HG03571 (cell line): Measurements from ENCODE around the gene GABRB2.
"Not testable (repeated sequence)": the region's sequence is repeated elsewhere in the genome, so short reads cannot be mapped to it uniquely, and the experiment has no call there.

Experiments used
- ATAC-seq: cut with Tn5 transposase; IDR thresholded peaks from one replicate; pipeline ENCODE4 v1.9.1; 2021; ENCODE audit not compliant: unreplicated experiment

GABRB2 gene

DNA sequence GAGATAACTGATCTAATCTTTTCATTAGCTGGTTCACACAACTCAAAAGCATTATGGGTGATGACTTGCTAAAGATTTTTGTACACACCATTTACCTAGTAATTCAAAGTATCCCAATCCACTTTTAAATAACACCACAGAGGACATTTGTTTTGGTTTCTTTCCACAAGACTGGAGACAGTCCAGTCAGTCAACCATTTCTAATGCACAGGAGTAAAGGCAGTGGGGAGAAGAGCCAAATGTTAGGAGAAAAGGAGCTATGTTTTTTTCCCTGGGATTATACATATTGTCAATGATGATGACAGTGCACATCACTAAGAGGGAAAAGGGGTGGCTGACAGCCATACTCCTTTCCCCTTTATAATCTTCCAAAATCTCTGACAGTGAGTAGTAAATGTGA is 240.9 kb downstream of the GABRB2 start:
- no peak for ATAC-seq

DNA sequence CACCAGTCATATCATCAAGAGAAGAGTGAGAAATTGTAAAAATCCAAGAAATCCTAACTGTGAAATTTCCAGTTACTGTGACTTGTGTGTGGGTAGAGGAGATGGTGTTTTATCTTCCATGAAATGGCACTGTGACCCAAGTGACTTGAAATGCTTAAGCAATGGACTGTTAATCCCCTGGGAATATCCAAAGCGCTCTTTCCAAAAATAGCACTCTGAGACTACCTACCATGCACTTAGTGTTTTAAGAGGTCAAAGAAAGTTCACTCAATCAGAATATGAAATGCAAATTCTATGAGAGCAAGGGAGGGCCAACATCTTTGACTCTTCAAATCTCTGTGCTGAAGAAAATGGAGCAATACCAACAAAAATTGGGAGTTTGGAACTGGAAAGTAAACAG is 244.0 kb downstream of the GABRB2 start:
- no peak for ATAC-seq

DNA sequence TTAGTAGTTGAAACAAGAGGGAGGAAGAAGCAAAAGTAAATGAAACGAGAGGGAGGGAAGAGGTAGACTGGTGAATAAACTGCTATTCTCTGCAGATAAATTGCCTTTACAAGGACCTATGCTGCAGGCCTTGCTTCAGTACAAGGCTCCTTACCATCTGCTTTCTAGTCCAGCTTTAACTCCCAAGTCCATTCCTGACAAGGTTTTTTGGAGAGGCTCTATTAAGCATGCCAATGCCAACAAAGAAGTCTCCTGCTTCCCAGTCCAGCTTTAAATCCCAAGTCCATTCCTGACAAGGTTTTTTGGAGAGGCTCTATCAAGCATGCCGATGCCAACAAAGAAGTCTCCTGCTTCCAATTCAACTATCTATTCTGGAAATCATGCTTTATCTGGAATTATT is 244.9 kb downstream of the GABRB2 start:
- no peak for ATAC-seq

DNA sequence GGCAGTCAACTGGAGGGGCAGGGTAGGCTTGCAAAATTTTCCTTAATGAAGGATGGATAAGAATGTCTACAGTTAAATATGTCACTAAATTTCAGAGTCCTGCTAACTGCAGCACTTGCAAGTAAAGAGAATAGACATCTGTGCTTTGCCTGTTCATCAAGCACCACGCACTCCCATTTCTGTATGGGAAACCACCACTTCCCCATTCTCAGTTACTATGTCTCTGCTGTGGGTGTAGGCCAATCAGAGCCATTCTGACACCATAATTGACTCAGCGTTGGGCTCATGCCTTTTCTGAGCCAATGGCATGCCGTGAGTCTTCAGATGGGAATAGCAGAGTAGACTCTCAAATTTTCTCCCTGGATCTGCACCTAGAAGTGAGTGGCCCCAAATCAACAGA is 247.5 kb downstream of the GABRB2 start:
- peak; percentile 82 for ATAC-seq

DNA sequence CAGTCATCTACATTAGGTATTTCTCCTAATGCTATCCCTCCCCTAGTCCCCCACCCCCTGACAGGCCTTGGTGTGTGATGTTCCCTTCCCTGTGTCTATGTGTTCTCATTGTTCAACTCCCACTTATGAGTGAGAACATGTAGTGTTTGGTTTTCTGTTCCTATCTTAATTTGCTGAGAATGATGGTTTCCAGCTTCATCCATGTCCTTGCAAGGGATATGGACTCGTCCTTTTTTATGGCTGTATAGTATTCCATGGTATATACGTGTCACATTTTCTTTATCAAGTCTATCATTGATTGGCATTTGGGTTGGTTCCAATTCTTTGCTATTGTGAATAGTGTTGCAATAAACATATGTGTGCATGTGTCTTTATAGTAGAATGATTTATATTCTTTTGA is 249.1 kb downstream of the GABRB2 start:
- not testable (repeated sequence) for ATAC-seq

DNA sequence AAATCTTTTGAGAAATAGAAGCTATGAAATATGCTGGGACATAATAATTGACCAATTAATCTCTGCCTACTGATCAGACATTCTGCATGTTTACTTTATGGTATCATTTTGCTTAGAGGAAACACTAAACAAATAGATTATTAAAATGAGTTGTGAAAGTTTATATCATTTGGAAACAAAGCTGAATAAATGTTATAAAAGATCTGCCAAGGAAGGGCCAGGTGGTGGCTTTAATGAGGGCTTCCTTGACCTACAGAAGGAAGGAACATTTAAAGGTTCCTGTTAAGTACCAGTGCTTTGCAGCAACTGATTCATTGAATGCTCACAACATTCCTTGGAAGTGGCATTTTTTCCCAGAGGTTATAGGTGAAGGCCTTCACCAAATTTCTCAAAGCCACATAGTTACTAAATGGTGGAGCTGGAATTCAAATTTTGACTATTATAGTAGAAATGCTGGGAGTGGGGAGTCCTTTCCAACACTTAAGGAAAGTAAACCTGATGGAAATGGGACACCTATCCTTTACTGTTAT is 250.7 kb downstream of the GABRB2 start:
- ATAC-seq: no peak

DNA sequence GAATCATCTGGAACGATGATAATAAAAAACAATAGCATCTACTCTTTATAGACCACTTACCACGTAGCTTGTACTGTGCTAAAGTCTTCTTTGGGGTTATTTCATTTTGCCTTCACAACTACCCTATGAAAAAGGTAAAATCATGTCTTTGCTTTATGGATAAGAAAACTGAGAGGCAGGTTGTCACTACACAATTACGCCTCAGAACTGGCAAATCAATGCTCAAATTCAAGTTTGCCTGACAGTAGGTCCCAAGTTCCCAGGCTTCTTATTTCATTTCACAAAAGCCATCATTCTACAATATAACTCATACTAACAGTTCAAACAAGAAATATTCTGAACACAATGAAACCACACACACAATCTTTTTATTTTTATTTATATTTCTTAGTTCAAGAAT is 258.5 kb downstream of the GABRB2 start:
- no peak for ATAC-seq

DNA sequence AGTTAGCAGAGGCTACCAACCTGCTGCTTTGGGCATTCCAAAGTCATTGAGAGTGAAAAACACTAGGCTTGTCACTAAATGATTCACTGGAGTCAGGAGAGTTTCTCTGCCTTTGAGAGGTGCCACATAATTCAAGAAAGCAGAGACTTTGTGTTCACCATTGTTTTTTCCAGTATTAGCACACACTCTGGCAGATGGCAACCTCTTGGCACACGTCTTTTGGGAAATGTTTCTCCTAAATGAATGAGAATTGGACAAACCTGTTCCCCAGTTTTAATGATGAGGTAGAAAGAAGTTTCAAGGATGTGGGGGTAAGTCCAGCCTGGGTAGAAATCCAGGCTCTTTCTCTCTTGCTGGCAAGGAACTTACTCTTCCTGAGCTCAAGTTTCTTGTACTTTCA is 259.1 kb downstream of the GABRB2 start:
- ATAC-seq: no peak

DNA sequence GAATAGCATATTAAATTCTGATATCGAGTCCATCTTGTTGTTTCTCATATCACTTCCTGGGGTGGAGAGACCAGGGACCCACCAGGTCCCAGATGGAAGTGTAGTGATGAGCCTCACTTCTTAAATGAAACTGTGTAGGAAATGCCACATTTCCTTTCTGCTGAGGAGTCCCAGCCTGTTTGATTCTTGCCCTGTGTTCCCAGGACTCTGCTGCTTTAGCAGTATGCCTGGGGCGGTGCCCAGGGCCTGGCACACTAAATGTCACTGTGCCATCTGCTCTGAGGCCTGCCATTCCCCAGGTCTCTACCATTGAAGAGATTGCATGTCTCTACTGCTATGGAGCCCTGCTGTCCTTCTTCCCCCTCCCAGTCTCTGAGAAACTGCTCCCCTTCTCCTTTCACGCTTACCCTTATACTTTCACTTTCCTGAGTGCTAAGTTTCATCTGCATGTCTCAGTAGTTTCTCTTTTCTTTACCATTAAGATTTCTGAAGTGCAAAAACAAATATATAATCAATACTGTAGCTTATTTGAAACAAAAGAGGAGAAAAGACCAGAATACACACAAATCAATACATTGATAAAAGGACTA is 260.4 kb downstream of the GABRB2 start:
- ATAC-seq: peak; percentile 99

DNA sequence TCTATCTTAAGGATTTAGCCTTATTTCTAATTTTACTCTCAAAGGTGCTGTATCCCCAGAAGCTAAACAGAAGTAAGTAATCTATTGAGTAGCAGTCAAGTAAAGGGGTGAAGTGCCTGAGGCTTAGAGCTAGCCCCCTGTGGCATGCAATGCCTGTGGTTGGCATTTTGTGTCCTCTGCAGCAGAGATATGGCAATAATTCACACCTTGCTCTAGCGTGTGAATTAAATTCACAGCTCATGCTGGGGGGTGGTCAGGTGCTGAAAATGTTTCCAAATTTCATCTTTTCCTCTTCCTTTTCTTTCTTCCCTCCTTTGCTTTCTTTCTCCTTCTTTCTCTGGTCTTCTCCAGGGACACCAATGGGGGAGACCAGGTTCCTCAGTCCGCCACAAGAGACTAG is 262.1 kb downstream of the GABRB2 start:
- no peak for ATAC-seq

DNA sequence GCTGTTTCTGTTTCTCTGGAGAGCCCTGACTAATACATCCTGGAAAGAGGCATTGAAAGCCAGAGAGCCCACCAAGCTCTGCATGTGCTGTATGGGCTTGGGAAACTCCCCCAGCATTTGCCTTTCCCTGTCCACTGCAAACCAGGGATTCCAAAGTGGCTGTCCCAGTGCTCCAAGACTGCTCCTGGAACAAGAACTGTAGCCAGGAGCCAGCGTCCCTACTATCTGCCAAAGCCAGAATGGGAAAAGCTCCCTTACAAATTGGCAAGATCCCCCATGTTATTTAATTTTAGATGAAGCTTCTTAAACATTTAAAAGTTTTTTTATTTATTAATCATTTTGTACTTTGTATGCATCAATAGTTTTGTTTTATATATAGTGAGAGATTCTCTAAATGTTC is 263.2 kb downstream of the GABRB2 start:
- no peak for ATAC-seq

DNA sequence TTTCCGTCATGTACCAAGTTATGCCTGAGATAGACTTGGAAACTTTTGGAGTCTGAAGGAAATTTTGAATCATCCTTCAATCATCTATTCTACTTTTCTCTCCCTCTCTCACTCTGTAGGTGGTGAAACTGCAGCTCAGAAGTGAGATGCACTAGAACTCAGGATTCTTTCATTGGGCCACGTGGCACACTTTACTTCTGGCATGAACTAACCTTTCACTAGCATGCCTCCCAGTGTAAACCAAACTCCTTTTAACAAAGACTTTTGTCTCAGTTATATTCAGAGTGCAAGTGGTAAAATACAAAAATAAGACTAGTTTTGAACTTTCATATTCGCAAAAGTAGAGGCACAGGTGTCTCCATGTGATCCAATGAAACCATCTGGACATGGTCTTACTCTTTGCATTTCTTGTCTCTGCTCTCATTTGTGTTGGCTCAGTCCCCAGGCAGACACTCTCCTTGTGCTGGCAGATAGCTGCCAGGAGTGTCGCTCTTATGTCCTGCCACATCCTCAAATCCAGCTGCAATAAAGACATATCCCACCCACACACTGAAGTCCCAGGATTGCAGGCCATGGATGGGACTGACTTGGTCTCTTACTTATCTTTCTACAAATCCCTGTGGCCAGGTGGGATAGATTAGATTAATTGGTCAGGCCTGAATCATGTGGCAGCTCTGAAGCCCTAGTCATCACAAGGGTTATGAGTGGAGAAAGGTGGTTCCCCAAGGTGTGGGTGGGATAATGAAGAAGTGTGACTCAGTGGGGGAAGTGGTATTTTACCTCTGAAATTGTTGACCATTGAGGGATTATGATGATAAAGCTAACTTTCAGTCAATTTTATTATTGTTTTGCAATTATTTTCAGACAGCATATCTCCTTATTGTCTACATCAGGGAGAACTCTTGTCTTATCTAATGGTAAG is 267.5 kb downstream of the GABRB2 start:
- no peak for ATAC-seq

DNA sequence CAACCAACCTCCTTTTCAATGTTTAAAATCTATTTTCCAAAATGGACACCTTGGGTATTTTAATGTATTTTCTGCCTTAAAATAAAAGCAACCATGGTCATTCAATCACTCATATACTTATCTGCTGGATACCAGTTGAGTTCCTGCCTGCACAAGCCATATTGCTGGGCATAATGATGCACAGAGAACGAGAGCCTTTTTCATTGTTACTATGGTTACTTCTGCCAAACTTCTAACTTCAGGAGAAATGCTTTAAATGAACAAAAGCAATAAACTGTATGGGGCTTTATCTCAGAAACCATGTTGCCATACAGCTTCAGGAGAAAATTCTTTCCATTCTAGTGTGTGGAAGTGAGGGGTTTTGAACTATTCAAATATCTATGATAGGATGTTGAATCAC is 269.5 kb downstream of the GABRB2 start:
- ATAC-seq: no peak

DNA sequence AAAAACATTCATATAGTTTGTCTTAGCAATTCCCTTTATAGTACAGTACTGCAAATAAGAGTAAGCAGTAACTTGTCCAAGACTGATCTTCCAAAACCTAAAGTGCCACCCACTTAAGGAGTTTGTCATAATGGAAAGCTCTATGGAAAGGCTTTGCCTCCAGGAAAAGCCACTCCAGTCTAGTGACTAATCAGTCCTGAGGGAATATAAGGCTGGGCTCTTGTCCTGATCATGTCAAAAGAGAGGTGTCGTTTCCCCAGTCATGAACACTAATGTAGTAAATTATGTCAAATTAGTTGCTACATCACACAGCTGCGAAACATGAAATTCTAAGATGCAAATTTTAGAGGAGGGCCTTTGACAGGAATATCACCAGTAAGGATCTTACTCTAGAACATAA is 271.6 kb downstream of the GABRB2 start:
- ATAC-seq: no peak

DNA sequence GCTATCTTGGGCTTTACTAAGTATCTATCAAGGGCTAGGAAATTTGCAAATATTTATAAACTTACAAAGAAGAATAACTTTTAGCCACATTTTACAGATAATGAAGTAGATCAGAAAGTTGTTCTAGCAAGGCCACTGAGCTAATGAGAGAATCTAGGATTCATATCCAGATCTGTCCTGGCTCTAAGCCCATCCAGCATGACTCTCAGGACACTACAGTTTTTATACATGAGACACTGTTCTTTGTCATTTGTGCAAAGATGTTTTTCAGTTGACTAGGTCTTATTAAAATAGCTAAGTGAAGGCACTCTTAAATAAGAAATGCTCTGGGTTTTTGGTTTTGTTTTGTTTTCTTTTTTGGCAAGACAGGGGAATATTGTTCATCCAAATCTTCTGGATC is 273.1 kb downstream of the GABRB2 start:
- no peak for ATAC-seq

DNA sequence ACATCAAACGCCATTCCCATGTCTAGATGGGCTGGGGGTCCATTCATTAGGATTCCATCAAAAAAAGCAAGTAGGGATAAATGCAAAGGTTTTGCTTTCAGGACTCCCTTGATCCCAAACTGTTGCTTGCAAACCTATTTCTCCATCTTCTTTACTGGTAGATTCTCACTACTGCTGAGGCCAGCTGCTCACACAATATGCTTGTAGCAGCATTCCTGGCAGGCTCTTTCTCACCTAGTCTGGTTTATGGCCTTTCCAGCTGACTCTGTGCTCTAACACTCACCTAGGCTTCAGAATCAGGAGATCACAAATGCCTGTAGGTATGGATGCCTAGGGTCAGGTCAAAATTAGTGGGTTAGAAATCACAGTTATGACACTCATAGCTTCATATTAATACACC is 274.7 kb downstream of the GABRB2 start:
- ATAC-seq: no peak

DNA sequence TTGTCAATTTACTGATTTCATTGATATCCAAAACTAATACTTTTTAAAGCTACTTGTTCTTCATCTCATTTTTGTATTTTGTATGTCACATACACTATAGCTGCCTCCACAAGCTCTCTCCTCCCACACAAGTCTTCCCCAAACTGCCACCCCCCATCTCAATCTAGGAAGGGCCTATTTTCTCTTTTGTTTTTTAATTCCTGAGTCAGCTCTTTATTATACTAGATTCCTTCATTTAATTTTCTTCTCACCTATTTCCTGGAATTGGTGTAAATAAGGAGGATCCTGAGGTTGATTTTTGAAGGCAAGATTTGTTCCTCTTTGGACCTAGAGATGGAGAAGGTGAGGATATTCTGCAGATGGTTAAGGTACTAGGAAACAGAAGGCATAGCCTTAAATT is 277.4 kb downstream of the GABRB2 start:
- ATAC-seq: no peak

DNA sequence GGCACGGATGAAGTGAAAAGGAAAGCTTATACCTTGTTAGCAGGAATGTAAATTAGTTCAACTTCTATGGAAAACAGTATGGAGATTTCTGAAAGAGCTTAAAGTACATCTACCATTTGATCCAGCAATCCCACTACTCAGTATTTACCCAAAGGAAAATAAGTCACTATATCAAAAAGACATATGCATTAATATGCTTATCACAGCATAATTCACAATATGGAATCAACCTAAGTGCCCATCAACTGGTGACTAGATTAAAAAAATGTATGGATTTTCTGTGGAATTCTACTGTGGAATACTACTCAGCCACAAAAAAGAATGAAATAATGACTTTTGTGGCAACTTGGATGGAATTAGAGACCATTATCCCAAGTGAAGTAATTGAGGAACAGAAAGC is 279.6 kb downstream of the GABRB2 start:
- no peak for ATAC-seq

DNA sequence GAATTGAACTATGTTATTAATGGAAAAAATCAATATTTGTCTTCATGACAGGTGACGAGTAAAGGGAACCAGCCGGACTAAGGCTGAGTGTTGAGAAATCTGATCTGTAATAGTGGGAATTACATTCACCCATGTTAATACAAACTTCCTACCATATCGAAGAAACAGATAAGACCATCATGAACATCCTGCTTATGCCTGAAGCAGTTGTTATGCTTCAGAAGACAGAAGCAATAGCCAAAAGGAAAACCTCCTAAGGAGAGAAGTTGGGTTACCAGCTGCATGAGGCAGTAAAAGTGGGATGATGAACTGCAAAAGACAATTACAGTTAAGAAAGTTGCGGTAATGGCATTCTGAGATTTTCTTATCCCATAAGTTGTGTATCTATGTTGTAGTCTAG is 281.5 kb downstream of the GABRB2 start:
- ATAC-seq: no peak

DNA sequence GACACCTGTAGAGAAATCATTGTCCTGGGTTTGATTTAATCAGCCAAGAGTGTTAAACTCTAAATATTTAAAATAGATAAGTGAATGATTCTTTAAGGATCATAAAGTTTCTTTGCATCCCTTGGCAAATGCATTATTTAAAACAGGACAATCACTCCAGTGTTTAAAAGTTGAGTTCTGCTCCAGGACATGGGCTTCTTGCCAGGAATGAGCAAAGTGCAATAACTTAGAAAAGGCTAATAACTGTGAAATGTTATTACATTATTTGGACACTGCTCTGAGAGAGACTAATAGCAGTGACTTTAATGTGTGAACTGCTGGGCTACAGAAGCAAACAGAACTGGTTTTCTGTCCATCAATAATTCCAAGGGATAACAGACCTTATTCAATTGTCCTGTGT is 283.3 kb downstream of the GABRB2 start:
- no peak for ATAC-seq

DNA sequence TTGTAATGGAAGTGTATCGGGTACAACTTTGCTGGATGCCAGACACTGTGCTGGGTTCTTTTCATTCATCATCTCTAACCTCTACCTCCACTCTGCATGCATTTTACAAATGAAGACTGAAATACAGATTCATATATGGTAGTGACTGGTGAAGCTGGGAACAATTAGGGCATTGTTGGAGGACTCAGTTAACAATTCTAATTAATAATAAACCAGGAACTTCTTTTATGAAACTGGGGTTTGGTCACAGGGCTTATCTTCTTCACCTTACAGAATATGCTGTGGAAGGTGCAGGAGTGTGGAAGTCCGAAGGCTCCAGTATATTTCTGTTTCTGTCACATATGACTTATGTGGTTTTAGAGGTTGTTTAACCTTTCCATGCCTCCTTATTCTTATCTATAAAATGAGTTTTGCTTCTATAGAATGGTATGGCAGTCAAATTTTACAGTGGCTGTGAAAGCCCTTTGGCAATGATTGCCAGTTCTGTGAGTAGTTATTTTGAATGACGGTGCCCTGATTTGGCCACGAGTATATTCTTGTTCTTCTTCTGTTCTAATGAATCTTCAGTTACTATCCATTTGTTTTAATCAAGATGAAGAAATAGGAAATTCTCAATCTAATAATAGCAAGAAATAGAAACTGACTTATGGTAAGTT is 284.7 kb downstream of the GABRB2 start:
- peak; percentile 76 for ATAC-seq

DNA sequence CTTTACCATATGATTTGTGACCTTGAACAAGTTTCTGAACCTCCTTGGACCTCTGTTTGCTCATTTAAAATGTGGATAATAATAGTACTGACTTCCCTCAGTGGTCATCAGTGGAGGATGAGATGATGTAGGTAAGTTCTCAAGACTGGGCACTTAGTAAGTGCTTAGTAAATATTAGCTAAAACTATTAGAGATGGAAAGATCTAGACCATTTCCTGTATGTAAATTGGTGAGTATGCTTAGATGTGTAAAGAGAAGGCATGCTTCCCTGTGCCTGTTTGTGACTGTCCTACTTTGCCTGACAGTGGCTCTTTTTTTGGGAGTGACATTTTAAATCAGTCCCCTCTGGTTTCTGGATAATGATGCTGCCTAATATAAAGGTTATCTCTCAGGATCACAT is 288.1 kb downstream of the GABRB2 start:
- peak; percentile 43 for ATAC-seq
